Right lobe of liver (tissue), 4 donors: ENCODE results near the gene CEP250.

Experiments used
- POLR2A ChIP-seq: fragments of 450-650 bp; IDR thresholded peaks from one replicate; pipeline ENCODE4 v1.6.1; 2017; ENCODE audit warnings: antibody characterized with exemption, mild to moderate bottlenecking
- TF ChIP-seq, protein P1 (sequence below), 4 donors: fragments of 200-600 bp in 3 of 4; fragments of 450-650 bp in 1 of 4; IDR thresholded peaks; one replicate each; pipeline versions ENCODE4 v1.5.1 to v1.8.0; 2016 to 2022; ENCODE audit warnings: antibody characterized with exemption in 4 of 4, mild to moderate bottlenecking in 2 of 4
- donor health status: DM: no; HTN: no; CAD: no.
- donor health status: DM: no; HTN: no; CAD: no.
- donor health status: DM: no; HTN: yes; CAD: no.

DNA sequence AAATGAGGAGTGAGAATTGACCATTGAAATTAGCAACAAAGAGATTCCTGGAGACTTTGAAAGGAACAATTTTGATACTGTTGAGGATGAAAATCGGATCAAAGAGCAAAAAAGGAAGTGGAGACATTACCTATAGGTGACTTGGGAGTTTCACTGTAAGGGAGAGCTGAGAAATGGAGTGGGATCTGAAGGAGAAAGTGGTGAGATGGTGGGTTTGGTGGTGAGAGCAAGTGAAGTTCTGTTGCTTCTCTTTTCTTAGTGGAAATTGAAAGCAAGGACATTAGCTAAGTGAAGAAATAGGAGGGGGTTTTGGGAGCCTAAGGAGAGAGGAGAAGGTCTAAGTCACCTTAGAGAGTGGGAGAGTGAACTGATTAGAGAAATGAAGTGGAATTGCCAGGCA is 90.7 kb downstream of the CEP250 start:
- TF ChIP-seq, protein P1, sequence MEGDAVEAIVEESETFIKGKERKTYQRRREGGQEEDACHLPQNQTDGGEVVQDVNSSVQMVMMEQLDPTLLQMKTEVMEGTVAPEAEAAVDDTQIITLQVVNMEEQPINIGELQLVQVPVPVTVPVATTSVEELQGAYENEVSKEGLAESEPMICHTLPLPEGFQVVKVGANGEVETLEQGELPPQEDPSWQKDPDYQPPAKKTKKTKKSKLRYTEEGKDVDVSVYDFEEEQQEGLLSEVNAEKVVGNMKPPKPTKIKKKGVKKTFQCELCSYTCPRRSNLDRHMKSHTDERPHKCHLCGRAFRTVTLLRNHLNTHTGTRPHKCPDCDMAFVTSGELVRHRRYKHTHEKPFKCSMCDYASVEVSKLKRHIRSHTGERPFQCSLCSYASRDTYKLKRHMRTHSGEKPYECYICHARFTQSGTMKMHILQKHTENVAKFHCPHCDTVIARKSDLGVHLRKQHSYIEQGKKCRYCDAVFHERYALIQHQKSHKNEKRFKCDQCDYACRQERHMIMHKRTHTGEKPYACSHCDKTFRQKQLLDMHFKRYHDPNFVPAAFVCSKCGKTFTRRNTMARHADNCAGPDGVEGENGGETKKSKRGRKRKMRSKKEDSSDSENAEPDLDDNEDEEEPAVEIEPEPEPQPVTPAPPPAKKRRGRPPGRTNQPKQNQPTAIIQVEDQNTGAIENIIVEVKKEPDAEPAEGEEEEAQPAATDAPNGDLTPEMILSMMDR (IDR thresholded peaks at IDR 0.05): no peak
- no peak for TF ChIP-seq POLR2A
